T47D (cell line): ENCODE results near the gene FAM228A.
"Not testable (repeated sequence)": the region's sequence is repeated elsewhere in the genome, so short reads cannot be mapped to it uniquely, and the experiment has no call there.

Source experiments
- DNase-seq, 2 experiments: peaks; one replicate each; pipeline versions ENCODE4 v3.0.0 to v3.0.0-alpha.2; 2011 to 2012; ENCODE audit warnings: low read depth in 1 of 2, low spot score in 1 of 2
- JUND ChIP-seq: IDR thresholded peaks from 2 replicates; pipeline ENCODE4 v1.6.1; 2012; ENCODE audit warnings: low read depth
- in situ Hi-C: cut with HindIII; loops from 2 replicates; pipeline ENCODE4 v1.10.0; 2016; ENCODE audit warnings: low sequenced_read_pairs, low pct_unique_long_range_greater_than_20kb

Gene FAM228A

DNA sequence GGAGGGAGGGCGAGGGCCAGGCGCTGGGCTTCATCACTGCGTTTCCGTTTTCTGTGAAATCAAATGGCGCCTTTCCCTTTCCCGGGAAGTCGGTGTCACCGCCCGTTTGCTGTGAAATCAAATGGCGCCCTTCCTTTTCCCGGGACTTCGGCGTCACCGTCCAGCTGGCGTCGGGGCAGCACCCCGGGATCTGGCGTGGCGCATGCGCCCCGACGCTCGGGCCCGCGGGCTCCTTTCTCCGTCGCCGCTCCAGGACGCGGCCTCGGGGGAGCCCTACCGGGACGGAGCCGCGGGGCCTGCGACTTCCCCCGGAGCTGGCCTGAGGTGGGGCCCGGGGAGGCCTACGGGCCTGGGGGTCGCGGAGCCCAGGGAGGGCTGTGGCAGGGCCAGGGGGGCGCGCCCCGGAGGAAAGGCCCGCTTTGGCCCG is at the start of gene FAM228A:
FAM228A (plus strand) TSS at position 203 of the 427 bp plus-strand sequence. CDS start 428 bp downstream, outside the sequence.
- TF ChIP-seq JUND = no peak
- in situ Hi-C loops = no loop called here
- DNase-seq = no peak

- in situ Hi-C loops = no loop called here
- no peak for DNase-seq
- no peak for TF ChIP-seq JUND
Measured at GRCh38 chr2:24125956-24126355, 48.9 kb upstream of the FAM228A start.

DNA sequence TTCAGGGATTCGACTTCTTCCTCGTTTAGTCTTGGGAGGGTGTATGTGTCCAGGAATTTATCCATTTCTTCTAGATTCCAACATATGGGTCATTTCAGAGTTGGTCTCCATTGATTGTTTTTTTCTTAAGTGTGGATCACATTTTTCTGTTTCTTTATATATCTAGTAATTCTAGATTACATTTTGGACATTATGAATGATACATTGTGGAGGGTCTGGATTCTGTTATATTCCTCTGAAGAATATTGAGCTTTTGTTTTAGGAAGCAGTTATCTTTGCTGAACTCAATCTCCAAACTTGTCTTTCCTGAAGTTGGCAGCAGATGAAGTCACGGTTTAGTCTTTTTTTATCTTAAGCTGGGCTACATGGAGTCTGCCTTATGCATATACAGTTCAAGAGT is 42.3 kb upstream of the FAM228A start:
- in situ Hi-C loops = no loop called here
- no peak for DNase-seq
- TF ChIP-seq JUND = no peak

DNA sequence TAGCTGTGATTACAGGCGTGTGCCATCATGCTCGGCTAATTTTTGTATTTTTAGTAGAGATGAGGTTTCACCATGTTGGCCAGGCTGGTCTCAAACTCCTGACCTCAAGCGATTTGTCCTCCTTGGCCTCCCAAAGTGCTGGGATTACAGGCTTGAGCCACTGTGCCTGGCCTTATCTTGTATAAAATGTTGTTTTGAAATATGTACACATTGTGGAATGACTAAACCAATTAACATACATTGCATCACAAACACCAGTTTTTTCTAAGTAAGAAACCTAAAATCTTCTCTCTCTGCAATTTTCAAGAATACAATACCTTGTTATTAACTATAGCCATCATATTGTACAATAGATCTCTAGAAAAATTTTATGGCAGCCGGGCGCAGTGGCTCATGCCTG is 34.5 kb upstream of the FAM228A start:
- DNase-seq, in situ Hi-C loops: not testable (repeated sequence)

GRCh38 chr2:24147364-24147763 is 27.5 kb upstream of the FAM228A start:
- no peak for TF ChIP-seq JUND
- in situ Hi-C loops = no loop called here

GRCh38 chr2:24152413-24153197 is 22.2 kb upstream of the FAM228A start:
- TF ChIP-seq JUND = no peak
- no peak for DNase-seq
- in situ Hi-C loops = no loop called here

More at GRCh38 chr2:24147364-24147763, 27.5 kb upstream of the FAM228A start:
- no peak for DNase-seq

DNA sequence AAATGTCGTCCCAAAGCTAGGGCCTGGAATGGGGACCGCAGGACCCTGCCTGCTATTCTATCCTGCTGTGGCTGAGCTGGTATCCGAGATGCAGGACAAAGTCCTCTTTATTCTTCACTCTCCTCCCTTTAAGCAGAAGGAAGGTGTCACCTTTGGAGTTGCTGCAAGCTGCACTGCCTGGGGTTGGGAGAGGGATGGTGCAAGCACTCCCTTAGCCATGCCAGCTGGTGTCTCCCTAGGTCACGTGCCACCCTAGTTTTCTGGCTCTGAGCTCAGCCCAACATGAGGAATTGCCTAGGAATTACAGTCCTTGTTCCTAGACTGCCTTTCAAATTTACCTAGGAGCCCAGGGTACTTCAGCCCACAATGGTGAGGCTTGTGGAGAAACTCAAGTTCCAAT is 21.4 kb upstream of the FAM228A start:
- DNase-seq = no peak
- in situ Hi-C loops = no loop called here
- no peak for TF ChIP-seq JUND

DNA sequence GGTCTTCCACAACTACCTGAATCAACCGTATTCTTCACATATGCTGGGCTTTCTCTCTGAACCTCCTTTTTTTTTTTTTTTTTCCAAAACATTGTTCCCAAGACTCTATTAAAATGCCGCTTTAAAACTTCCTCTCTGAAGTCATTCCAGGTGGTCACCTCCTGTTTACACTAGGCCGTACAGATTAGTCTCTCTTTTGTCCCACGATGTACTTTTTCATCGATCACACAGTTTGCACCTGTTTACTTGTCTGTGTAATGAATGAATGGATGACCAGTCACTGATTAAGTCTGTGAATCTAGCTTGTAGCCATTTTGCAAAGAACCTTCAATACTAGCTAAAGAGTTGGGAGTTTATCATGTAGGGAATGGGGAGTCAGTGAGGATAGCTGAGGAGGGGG is 16.7 kb upstream of the FAM228A start:
- in situ Hi-C loops = no loop called here
- no peak for DNase-seq
- TF ChIP-seq JUND = no peak

DNA sequence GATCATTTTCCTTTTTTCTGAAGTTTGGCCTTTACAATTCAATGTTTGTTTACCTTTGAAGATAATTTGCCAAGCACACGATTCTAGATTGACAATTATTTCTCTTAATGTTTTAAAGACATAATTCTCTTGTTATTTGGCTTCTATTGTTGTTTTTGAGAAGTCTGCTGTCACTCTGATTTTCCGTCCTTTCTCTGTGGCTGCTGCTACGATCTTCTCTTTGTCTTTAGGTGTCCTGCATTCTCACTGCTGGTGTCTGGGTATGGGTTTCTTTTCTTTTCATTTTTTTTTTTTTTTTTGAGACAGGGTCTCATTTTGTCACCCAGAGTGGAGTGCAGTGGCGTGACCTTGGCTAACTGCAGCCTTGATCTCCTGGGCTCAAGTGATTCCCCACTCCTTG is 15.1 kb upstream of the FAM228A start:
- no peak for DNase-seq
- in situ Hi-C loops = no loop called here
- no peak for TF ChIP-seq JUND

- TF ChIP-seq JUND = no peak
- in situ Hi-C loops = no loop called here
- no peak for DNase-seq
Measured at GRCh38 chr2:24160761-24161160, 14.1 kb upstream of the FAM228A start.

DNA sequence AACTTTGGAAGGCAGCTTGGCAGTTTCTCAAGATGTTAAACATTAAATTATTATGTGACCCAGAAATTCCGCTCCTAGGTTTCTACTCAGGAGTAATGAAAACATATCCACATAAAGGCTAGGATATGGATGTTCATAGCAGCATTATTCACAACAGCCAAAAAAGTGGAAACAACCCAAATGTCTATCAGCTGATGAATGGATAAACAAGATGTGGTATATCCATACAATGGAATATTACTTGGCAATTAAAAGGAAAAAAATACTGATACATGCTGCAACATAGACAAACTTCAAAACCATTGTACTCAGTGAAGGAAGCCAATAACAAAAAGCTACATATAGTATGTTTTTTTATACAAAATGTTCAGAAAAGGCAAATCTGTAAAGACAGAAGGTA is 12.4 kb upstream of the FAM228A start:
- no peak for TF ChIP-seq JUND
- in situ Hi-C loops = no loop called here

DNA sequence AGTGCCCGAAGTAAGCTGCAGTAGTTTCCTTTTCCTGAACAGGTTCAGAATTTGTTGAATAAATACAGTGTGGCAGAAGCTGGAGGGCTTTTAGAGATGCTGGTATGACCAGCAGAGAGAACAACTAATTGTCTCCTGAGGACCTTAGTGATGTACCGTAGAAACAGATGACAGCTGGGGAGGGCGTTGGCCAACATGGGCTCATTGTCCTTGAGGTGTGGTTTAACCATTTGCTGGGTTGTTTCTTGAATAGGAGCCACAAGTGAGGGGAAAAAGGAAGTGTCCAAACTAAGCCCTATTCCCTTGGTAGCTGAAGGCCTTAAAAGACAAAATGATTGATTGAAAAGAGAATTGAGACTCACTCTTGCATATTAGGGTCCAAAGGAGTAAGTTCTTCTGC is 11.7 kb upstream of the FAM228A start:
- TF ChIP-seq JUND = no peak
- in situ Hi-C loops = no loop called here
- no peak for DNase-seq

More for the DNA sequence above, 12.4 kb upstream of the FAM228A start:
- DNase-seq = no peak

DNA sequence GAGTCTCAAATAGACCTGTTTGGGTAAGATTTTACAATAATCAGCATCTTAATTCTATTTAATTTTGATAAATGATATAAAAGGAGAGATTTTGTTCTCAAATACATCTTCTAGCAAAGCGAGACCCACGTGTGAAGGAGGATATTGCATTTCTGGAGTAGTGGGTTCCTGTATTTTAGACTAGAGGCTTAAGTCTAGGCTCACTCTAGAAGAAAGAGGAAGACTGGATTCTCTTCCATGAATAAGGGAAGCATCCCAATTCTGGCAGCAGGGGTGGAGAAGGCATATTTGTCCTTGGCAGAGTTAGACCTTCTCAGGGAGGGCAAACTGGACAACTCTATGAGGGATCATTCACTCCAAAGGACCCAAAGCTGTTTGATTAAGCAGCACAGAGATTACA is 11.3 kb upstream of the FAM228A start:
- TF ChIP-seq JUND = no peak
- DNase-seq = no peak
- in situ Hi-C loops = no loop called here
